GM18951 (cell line): ENCODE data around the gene SPTBN1.

Source experiments
- POLR2A ChIP-seq: IDR thresholded peaks from 4 replicates; pipeline ENCODE4 v1.6.1; 2011; ENCODE audit warnings: mild to moderate bottlenecking; ENCODE audit not compliant: insufficient read length, insufficient read depth; ENCODE audit errors: extremely low read depth
- in situ Hi-C: fragments of 300-500 bp; cut with MboI; formaldehyde crosslinking; loops from one replicate; pipeline ENCODE4 v1.12.0; 2022; ENCODE audit warnings: low sequenced_read_pairs, mixed read lengths, inconsistent platforms; ENCODE audit not compliant: unreplicated experiment

Gene SPTBN1

DNA sequence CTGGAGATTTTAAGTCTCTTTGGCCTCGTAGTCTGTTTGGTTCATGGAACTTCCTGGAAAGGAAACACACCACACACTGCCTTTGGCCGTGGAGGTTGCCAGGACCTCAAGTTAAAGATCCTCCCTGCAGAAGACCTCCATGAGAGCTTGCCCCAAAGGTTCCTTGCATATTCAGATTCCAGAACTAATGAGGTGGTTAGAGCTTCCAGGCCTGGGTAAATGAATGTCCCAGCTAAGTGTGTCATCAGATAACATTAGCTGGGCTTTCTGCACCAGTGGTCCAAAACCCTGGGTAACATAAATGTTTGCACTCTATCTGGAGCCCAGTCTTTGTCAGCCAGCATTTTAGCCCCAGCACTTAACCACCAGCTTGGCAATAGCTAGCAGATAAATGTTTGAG is 145.2 kb downstream of the SPTBN1 start:
- no peak for TF ChIP-seq POLR2A
- in situ Hi-C loops = no loop called here

DNA sequence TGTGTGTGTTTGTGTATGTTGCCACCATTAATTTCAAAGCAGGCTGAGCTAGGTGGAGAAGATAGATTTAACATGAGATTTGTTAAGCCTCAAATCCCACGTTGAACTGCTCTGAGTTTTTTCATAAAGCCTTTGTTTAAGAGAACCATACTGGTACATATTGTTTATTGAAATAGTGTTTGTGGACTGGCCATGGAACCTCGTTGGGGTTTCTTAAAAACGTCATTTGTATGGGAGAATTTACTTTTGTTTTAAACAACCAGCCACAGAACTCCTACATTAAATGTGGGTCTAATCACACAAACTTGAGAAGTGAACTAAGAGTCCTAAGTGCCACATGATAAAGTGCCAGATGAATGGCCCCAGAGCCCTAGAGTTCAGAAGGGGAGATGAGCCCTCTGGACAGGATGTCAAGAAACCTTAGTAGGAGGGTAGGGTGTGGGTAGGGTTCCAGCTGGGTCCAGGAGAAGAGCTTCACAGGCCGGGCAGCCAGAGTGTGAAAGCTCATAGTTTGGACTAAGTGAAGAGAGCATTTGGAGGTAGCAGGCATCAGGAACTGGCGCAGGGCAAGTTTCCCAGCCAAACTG is 146.7 kb downstream of the SPTBN1 start:
- in situ Hi-C loops = no loop called here
- TF ChIP-seq POLR2A = no peak

DNA sequence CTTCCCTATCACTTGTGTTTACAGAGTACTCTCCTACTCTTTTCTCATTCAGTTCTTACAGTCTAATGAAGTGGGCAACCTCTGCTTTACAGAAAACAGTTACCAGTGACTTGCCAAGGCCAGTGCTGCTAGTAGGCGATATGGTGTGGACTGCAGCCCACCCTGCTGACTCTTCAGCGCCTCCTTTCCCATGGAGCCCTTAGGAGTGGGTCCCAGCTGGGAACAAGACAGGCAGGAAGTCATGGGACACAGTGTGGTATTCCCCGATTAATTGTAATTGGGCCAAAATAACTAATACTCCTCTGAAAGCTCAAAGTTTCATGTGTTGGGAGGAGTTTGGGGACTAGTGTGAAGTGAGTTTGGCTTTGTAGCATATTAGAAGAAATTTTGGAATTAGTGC is 147.2 kb downstream of the SPTBN1 start:
- no peak for TF ChIP-seq POLR2A
- in situ Hi-C loops = no loop called here

DNA sequence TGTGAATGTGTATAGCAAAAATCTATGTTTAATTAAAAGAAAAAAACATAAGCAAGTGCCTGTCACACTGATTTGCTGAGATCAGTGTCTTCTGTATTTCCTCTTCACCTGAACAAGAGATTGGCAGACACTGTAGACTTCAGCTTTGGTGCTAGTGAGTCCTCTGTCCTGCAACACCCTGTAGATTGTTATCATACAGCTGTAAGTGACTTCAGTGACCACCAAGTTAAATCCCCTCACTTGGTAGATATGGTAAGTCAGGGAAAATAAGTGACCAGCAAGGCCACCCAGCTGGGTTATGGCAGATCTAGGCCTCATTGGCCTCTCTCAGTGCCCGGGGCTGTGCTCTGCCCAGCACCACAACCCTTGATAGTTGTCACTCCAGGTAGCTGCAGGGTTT is 147.7 kb downstream of the SPTBN1 start:
- in situ Hi-C loops = no loop called here
- no peak for TF ChIP-seq POLR2A

DNA sequence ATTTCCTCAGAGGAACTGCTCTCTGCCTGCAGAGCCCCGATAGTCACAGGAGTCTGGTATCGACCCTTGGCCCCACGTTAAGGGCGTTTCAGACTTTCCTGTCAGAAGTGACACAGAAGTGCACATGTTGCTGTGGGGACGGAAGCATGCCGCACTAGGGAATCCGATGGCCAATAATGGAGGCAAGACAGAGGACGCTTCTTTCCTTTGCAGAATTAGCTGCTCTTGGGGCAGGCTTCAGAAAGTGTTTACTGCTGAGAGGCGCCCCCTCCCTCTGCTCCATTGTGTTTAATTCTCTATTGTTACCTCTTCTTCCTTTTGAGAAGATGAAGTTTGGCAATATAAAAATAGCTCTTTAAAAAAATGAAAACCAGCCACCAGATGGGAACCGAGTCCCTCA is 148.7 kb downstream of the SPTBN1 start:
- TF ChIP-seq POLR2A = no peak
- in situ Hi-C loops = no loop called here

DNA sequence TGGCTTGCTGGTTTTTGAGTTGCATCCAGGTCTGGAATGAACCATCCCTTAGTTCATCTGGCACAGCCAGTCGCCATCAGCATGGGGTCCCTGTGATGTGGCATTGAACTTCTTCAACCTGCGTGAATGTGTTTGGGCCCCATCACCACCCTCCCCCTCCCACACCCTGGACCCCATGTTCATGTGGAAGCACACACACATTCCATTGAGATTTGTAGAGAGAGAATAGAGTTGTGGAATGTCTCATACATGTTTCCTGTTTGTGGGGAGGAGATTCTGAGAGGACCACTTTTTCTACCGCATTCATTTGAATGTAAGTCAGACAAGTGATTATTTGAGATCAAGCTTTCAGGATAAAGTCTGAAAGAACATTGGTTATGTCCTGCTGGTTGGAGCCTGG is 149.7 kb downstream of the SPTBN1 start:
- in situ Hi-C loops = no loop called here
- TF ChIP-seq POLR2A = no peak

DNA sequence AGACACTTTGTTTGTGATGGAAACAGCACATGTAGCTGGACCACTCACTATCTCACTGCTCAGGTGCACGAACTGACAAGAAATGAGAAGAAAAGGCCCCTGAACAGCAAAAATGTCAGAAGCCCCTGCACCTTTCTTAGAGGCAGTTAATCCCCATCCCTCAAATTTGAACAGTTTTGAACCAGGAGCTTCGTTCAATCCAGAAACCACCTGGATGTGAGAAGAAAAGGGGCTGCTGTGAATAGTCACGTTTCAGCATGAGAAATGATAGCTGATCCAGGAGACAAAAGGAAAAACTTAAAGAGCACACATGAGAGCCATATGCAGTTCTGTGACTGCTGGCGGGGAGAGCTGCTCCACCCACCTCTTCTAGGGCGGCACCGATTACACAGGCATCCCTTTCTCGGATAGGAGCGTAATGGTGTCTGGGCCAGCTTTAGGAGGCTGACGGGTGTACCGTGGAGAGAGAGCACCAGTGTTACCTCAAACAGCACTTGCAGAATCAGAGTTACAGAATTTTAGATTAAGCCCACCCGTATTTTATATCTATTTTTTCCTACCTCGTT is 150.3 kb downstream of the SPTBN1 start:
- TF ChIP-seq POLR2A = no peak
- in situ Hi-C loops = no loop called here

DNA sequence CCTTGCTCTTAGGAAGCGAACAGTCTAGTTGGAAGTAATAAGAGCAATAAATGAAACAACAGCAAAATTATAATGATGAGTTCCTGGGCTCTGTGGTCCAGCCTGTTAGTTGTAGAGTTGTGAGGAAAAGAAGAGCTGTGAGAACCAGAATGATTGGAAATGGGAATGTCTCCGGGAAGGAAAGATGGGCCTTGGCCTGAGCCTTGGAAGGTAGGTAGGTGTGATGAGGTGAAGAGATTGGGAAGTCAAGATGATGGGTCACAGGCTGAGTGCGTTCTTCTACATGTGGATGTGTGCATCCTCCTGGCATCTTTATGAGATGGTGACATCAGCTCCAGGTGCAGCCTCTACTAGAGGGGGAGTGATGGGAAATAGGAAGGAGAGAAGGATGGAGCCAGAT is 152.1 kb downstream of the SPTBN1 start:
- in situ Hi-C loops = no loop called here
- TF ChIP-seq POLR2A = no peak

DNA sequence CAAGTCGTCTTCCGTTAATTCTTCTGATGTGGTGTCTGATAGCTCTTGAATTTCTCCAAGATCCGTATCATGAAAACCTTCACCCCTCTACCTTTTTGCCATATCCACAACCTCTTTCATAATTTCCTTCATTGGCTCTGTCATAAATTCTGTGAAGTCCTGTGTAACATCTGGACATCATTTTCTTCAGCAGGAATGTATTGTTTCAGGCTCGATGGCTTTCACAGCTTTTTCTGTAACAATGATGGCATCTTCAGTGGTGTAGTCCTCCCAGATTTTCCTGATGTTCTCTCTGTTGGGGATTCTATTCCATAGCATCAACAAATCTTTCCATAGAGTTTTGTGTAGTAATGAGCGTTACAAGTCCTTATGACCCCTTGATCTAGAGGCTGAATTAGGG is 153.1 kb downstream of the SPTBN1 start:
- in situ Hi-C loops = no loop called here
- no peak for TF ChIP-seq POLR2A

DNA sequence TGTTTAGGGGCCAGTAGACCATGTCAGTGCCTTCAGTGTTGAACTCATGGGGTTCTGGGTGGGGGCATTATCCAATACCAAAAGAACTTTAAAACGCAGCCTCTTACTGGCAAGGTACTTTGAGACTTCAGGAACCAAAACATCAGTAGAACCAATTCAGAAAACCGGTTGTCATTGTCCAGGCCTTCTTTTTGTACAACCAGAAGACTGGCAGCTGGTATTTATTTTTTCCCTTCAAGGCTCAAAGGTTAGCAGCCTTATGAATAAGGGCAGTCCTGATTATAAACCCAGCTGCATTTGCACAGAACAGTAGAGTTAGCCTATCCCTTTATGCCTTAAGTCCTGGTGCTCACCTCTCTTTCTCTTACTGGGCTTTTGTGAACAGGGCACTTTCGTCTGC is 153.5 kb downstream of the SPTBN1 start:
- in situ Hi-C loops = no loop called here
- no peak for TF ChIP-seq POLR2A

DNA sequence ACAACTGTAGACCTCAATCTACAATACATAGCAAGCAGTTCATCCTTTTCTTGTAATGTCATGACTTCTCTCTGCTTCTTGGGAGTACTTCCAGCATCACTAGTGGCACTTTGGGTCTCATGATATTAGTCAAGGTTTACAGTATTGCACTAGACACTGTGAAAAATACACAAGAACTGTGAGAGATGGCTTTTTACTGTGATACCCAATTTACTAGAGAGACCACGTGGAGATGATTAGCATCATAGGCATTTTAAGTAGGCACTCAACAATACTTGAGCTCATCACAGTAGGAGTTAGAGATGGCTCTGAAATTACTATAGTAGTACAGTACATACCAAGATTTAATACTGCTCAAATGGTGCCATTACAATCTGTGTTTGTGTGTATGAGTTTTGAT is 154.6 kb downstream of the SPTBN1 start:
- in situ Hi-C loops = no loop called here
- no peak for TF ChIP-seq POLR2A

DNA sequence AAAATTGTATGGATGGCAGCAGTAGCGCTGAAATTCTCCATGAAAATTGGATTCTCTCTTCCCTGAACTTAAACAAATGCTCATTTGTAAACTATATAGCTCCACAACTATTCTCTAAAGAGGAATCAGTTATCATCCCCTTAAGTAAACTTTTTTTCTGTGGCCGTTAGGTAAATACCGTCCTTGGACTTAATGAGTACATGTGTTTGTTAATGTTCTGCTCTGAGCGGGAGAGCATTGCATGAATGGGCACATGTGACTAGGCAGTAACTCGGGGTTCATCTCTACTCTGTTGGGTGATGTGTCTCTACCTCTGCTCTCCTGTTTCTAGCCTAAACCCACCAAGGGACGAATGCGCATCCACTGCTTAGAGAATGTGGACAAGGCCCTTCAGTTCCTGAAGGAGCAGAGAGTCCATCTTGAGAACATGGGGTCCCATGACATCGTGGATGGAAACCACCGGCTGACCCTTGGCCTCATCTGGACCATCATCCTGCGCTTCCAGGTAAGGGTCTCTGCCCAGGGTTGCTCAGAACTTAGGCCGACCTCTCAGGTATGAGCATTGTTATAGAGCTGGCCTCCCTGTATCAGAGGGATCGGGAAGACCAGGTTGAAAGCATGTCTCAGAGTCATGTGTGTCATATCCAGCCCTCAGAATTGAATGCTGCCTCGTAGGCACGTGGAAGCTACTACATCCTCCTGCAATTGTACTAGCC is 155.9 kb downstream of the SPTBN1 start:
- in situ Hi-C loops = no loop called here
- no peak for TF ChIP-seq POLR2A

DNA sequence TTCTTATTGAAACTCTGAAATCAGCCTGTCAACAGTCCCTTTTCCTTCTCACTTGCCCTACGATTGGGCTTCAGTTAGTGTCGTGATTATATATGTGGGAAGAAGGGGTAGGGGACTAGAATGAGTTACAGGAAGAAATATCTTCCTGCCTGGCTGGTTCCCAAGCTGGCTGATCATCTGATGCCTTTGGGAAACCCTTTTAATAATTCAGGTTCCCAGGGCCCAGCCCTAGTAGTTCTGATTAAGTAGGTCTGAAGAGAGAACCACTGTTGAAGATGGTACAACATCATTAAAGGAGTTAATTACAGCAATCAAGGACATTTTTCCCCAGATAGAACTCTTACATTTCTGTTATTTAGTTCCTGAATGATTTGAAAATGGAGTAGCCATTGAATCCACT is 157.3 kb downstream of the SPTBN1 start:
- TF ChIP-seq POLR2A = no peak
- in situ Hi-C loops = no loop called here

DNA sequence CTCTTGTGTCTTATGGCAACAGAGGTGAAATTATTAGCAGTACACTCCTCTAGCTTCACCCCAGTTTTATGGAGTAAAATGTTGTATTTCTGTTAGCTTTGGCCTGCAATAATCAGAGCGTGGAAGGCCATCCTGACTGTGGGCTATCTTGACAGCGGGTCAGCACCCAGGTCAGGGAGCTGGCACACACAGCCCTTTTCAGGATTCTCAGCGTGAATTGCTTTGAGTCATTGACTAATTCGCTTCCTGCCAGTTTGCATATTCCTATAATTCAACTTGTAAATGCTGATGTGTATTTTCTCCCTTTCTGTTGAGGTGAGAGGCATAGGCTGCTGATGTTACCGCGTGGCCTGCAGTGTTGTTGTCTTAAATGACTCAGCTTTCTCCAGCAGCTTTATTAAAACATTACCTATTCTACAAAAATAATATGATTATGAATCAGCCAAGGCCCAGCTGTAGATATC is 157.7 kb downstream of the SPTBN1 start:
- TF ChIP-seq POLR2A = no peak
- in situ Hi-C loops = no loop called here
